Endothelial cell of umbilical vein (primary cell): ENCODE measurements around the gene B3GALT6.

Source experiments
- EZH2 ChIP-seq: IDR thresholded peaks from 2 replicates; pipeline ENCODE4 v1.6.1; 2012; ENCODE audit warnings: borderline replicate concordance, low read depth, mild to moderate bottlenecking, moderate library complexity, low read length, inconsistent platforms; ENCODE audit not compliant: severe bottlenecking
- POLR2A ChIP-seq: IDR thresholded peaks from 2 replicates; pipeline ENCODE4 v1.6.1; 2012; ENCODE audit warnings: low read depth, mild to moderate bottlenecking, control low read depth, low read length
- POLR2AphosphoS5 ChIP-seq: IDR thresholded peaks from 2 replicates; pipeline ENCODE4 v1.6.1; 2012; ENCODE audit warnings: low read depth, mild to moderate bottlenecking, control low read depth, low read length, moderate library complexity; ENCODE audit not compliant: insufficient read depth
- TF ChIP-seq, protein P1 (sequence below), 2 donors: IDR thresholded peaks; 1 replicate in 1 of 2; 2 replicates in 1 of 2; pipeline ENCODE4 v1.5.1; 2011; ENCODE audit warnings: low read length in 2 of 2, mild to moderate bottlenecking in 2 of 2, moderate library complexity in 2 of 2, control low read depth in 1 of 2, inconsistent platforms in 1 of 2, low read depth in 1 of 2; ENCODE audit not compliant: insufficient read depth in 1 of 2; ENCODE audit errors: extremely low read depth in 1 of 2
- TF ChIP-seq, protein P2 (sequence below): IDR thresholded peaks from 2 replicates; pipeline ENCODE4 v1.6.1; 2011; ENCODE audit not compliant: insufficient read depth, insufficient read length

DNA sequence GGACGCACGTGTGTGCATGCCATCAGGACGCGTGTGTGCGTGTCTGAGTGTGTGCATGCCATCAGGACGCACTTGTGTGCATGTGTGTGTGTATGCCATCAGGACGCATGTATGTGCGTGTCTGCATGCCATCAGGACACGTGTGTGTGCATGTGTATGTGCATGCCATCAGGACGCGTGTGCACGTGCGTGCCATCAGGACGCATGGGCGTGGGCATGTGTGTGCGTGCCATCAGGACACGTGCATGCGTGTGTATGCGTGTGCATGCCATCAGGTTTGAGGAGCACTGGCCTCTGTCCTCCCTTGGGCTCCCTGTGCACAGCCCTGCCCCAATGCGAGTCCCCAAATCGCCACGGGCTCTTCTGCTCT, 27.1 kb downstream of the B3GALT6 start:
- TF ChIP-seq, protein P1, sequence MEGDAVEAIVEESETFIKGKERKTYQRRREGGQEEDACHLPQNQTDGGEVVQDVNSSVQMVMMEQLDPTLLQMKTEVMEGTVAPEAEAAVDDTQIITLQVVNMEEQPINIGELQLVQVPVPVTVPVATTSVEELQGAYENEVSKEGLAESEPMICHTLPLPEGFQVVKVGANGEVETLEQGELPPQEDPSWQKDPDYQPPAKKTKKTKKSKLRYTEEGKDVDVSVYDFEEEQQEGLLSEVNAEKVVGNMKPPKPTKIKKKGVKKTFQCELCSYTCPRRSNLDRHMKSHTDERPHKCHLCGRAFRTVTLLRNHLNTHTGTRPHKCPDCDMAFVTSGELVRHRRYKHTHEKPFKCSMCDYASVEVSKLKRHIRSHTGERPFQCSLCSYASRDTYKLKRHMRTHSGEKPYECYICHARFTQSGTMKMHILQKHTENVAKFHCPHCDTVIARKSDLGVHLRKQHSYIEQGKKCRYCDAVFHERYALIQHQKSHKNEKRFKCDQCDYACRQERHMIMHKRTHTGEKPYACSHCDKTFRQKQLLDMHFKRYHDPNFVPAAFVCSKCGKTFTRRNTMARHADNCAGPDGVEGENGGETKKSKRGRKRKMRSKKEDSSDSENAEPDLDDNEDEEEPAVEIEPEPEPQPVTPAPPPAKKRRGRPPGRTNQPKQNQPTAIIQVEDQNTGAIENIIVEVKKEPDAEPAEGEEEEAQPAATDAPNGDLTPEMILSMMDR (IDR thresholded peaks at IDR 0.05; ENCODE audit: extremely low read depth in 1 of 2, insufficient read depth in 1 of 2, low read depth in 1 of 2, low read length in 2 of 2): no peak
- TF ChIP-seq EZH2 (no peak), POLR2AphosphoS5 (no peak), POLR2A (no peak)
- TF ChIP-seq, protein P2, sequence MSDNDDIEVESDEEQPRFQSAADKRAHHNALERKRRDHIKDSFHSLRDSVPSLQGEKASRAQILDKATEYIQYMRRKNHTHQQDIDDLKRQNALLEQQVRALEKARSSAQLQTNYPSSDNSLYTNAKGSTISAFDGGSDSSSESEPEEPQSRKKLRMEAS: no peak
